Hindlimb muscle (tissue), 1 donor: ENCODE measurements around the gene SUFU. TPM values are rescaled to one million over a fixed set of nuclear protein-coding genes. Genes with fewer than 3 reads are reported as not detected.
A peak's percentile ranks its signal among the peaks of the same experiment; 100 is the strongest.

Experiments used
- DNase-seq: peaks from one replicate; pipeline ENCODE4 v3.0.0-alpha.2; 2013
- polyA plus RNA-seq: library from polyadenylated mRNA; unstranded; fragments of 120-200 nt; gene quantifications from one replicate; pipeline ENCODE4 v1.2.1, GENCODE V29; 2013; ENCODE audit not compliant: insufficient read length

SUFU gene
- polyA plus RNA-seq, 1 donor: 16.4 TPM

DNA sequence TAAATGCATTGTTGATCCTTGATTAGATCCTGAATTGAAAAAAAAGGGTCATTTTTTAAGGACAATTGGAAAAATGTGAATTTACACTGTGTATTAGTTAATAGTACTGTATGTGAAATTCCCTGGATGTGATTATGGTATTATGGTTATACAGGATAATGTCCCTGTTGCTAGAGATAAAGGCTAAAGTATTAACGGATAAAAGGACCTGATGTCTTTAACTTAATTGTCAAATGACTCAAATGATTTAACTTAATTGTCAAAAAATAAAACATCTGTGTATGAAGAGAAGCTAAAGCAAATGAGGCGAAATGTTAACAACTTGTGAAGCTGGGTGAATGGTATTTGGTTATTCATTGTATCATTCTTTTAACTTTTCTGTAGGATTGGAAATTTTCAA, 48.8 kb downstream of the SUFU start:
- no peak for DNase-seq

DNA sequence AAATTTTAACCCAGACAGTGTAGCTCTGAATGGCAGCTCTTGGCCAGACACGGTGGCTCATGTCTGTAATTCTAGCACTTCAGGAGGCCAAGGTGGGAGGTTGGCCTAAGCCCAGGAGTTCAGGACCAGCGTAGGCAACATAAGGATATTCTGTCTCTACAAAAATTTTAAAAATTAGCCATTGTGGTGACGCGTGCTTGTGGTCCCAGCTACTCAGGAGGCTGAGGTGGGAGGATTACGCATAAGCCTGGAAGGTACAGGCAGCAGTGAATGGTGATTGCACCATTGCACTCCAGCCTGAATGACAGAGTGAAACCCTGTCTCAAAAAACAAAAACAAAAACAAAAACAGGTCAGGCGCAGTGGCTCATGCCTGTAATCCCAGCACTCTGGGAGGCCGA, 50.0 kb downstream of the SUFU start:
- no peak for DNase-seq

DNA sequence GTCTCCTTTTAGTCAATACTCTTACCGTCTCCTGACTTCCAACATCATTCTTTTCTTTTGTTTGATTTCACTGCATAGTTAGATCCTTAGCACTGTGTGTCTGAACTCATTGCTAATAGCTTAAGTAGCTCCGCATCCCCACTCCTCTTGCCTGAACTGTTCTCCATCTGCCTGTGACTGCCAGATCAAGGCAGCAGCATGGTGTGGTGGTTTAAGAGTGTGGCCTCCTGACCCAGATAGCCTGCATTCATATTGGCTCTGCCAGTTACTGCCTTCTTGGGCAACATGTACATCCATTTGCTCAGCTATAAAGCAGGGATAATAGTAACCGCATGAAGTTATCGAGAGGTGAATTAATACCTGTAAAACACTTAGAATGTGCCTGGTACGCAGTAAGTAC, 50.8 kb downstream of the SUFU start:
- no peak for DNase-seq

DNA sequence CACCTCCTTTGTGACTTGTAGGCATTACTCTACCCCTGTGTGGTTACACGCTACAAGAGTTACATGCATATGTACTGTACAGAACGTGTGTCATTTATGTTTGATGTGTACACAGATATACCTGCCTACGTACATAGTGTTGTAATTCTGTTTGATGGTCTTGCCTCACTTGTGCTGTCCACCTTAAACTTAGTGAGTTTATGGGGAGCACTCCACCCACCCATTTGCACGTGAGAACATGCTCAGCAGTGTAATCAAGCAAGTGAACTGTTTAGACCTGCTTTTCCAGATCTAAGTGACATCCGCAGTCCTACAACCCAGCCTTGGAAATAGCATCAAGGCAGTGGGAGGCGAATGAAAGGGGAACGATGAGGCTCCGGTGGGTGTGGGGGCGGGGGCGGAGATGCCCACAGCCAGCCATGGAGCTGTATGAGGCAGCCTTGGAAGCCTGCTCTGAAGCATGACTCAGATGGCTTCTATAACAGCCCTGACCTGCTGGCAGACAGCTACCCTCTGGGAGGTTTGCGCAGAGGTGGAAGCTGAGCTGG, 52.1 kb downstream of the SUFU start:
- DNase-seq: no peak

DNA sequence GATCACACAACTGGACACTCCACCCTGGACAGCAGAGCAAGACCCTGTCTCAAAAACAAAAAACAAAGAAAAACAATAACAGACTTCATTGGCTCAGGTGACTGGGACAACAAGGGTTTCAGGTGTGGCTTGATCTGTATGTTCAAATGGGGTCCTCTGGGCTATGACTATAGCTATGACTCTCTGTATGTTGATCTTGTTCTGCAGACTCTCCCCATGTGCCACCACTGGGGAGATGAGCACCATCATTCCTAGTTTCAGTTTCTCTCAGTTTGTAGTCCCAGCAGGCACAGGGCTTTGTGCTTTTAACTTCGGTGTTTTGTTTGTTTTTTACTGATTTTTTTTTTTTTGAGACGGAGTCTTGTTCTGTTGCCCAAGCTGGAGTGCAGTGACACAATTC, 53.8 kb downstream of the SUFU start:
- DNase-seq: no peak

DNA sequence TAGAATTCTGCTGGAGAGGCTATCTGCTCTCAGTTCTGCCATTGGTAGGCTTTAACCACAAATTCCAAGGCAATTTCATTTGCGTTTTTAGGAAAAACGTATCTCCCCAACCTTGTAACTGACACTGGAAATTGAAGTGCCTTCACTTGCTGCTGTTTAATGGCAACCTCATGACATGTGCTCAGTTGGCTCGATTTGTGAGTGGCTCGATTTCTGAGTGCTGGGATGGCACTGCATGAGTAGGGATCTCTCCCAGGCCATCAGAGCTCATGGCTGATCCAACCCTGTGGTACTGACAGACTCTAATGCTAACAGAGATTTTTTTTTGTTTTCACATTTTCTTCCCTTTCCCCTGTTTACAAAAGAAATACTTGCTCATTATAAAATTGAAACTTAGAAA, 56.0 kb downstream of the SUFU start:
- no peak for DNase-seq

DNA sequence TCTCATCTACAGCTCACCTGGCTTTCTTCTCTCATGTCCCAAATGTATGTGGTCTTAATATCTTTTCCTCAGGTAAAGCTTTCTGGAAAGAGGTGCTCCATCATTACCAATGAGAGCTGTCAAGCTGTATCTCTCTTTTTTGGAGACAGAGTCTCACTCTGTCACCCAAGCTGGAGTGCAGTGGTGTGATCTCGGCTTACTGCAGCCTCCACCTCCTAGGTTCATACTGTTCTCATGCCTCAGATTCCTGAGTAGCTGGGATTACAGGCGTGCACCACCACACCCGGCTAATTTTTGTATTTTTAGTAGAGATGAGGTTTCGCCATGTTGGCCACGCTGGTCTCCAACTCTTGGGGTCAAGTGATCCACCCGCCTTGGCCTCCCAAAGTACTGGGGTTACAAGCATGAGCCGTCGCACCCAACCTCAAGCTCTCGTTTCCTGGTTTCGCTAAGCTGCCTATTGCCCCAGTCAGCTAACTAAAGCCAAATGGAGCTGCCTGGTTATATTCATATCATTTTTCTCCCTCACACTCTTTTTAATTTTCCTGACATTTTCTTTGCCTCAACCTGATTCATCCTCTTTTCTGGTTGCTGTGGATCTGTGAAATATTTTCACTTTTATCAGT, 60.5 kb downstream of the SUFU start:
- DNase-seq: no peak

DNA sequence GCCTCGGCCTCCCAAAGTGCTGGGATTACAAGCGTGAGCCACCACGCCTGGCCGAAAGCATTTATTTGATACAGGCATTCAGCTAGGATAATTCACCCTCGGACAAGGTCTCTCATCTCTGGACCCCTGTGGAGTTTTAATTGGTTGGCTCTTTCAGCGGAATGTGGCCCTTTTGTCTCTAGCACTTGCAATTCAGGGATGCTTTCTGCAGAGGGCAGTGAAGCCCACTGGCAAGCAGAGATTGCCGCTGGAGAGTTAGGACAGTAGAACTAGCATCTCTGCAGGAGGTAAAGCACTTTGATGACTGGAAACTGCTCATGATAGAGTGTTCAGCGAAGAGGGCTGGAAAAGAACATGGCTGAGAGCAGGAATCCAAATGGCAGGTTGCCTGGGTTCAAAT, 62.0 kb downstream of the SUFU start:
- DNase-seq: no peak

DNA sequence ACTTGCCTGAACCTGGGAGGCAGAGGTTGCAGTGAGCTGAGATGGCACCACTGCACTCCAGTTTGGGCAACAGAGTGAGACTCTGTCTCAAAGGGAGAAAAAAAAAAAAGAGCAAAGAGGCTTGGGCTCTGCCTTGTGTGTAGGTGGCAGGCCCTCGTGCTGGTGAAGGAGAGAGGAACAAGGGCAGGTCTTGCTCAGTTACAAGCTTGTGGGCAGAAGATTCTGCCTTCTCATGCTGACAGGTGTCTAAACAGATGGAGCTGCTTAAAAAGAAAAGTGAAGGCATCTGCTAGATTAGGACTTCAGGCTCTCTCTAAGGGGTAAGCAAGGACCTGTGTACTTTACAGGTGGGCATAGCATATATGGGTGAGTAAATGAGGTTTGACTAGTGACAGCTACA, 75.0 kb downstream of the SUFU start:
- no peak for DNase-seq

DNA sequence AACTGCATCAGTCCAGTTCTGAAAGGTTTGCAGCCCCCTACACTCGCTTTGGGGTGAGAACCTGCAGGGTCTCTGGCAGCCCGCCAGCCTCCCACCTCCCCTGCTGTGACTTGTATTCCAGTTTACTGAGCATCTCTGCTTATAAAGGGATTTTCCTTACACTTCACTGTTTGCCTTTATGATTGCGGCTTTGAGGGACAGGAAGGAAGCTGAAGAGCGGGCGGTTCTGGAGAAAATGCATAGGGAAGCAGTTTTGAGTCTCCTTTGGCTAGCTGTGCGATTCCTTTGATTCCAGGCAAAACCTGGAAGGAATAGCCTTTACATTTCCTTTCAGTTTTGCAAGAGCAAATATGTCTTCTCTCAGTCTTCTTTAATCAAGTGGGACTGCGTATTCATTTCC, 75.6 kb downstream of the SUFU start:
- peak; percentile 58 for DNase-seq

DNA sequence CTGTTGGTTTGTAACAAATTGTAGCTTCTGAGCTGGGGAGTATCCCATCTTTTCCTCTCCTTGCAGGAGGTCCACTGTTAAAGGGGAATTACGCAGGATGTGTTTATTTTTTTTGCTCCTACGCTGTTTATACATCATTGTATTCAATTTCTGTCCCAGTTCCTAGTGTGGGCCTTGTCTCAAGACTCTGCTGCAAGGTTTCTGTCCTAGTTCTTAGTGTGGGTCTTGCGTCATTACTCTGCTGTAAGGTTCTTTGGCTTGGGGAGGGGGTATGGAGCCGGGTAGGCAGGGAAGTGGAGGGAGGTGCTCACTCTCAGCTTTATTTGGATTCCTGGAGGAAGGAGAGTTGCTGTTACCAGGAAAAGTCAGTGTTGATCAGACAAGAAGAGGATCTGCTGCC, 76.5 kb downstream of the SUFU start:
- no peak for DNase-seq

DNA sequence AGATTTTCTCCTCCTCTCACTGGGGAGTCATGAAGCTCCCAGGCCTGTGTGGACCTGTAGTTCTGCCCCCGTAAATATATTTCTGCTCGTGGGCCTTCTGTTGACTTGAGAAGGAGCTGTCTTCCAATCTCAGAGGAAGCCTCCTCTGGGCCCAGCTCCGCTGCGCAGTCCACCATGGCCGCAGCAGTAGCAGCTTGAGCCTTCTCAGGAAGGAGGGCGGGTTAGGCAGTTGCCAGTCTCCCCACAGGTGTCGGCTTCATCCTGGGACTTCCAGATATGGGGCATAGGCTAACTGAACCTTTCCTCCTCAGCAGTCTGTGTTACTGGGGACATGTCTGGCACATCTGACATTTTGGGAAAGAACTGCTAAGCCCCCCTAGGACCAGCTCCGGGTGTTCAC, 77.6 kb downstream of the SUFU start:
- no peak for DNase-seq

DNA sequence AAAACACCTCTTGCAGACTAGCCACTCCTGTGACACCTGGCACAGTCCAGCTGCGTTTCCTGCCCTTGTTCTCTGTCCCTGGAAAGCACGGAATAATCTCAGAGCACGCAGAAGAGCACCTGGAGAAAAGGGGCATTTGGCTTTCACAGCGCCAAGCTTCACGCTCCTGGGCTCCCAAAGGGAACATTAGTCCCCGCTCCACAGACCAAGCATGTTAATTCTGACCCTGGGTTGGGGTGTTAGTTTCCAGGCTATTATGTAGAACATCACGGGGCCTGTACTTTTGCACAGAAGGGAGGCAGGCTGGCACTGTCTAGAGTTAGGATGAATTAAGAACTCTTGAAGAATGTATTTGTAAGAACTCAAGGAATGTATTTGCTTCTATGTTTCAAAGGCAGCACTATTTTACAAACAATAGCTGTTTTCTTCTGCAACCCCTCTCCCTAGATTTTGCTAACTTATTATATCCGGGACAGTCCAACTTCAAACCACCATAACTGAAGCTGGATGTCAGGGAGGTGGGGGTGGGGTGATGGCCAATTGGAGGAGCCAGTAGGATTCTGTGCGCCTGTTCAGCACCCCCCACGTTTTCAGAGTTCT, 78.3 kb downstream of the SUFU start:
- DNase-seq: no peak

DNA sequence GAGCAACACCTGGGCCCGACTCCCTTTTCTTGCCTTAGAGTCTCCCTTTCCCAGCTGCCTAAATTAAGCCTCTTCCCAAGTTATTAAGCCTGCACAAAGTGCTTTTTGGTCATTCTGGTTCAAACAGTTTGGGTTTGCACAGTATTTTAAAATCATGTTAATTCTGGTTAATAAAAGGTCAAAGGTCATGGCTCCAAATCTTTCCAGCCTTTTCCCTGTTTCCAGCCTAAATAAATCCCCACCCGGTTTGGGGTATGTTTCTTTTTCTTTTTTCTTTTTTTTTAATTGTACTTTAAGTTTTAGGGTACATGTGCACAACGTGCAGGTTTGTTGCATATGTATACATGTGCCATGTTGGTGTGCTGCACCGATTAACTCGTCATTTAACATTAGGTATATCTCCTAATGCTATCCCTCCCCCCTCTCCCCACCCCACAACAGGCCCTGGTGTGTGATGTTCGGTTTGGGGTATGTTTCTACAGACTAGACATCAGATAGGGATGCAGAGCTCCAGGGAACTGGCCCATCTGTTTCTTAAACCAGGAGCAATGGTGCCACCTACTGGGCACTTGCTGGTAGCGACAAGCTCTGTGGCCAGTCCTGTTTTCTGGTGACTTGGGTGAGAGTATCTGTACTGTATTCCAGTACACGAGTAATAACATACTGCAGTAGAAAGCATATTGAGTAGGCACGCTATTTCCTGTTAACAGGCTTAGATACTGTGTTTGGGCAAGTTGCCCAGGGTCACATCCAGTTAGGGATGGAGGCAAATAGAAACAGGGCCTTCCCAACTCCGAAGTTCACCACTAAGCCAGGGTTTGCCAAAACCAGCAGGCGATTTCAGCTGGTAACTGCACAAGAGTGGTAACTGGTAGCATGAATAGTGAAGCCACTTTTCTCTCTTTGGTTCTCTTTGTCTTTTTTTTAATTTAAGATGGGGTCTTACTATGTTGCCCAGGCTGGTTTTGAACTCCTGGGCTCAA, 80.0 kb downstream of the SUFU start:
- peak; percentile 88 for DNase-seq

DNA sequence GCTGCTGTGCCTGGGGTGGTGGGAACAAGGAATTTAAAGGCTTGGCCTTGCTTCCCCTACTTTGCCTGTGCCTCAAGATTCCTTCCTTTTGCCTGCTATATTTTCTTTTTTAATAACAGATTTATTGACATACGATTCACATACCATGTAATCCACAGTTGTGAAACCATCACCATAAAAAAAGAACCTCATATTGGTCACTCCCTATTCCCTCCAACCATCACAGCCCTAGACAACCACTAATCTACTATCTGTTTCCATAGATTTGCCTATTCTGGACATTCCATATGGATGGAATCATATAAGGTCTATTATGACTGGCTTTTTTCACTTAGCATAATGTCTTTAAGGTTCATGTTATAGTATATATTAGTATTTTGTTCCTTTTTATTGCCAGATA, 81.3 kb downstream of the SUFU start:
- DNase-seq: no peak

DNA sequence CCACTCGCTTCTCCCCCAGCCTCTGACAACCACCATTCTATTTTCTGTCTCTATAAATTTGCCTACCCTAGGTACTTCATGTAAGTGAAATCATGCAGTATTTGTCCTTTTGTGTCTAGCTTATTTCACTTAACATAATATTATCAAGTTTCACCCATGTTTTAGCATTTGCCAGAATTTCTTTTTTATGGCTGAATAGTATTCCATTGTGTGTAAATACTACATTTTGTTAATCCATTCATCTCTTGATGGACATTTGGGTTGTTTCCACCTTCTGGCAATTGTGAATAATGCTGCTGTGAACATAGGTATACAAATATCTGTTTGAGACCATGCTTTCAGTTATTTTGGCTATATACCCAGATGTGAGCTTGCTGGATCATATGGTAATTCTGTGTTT, 83.1 kb downstream of the SUFU start:
- no peak for DNase-seq

DNA sequence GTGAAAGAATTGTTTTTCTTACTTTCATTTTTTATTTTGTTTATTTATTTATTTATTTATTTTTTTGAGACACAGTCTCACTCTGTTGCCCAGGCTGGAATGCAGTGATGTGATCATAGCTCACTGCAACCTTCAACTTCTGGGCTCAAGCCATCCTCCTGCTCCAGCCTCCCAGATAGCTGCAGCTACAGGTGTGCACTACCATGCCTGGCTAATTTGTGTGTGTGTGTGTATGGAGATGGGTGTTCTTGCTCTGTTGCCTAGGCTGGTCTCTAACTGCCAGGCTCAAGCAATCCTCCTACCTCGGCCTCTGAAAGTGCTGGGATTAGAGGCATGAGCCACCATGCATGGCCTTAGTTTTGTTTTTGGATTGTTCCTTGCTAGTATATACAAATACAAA, 85.1 kb downstream of the SUFU start:
- DNase-seq: no peak

DNA sequence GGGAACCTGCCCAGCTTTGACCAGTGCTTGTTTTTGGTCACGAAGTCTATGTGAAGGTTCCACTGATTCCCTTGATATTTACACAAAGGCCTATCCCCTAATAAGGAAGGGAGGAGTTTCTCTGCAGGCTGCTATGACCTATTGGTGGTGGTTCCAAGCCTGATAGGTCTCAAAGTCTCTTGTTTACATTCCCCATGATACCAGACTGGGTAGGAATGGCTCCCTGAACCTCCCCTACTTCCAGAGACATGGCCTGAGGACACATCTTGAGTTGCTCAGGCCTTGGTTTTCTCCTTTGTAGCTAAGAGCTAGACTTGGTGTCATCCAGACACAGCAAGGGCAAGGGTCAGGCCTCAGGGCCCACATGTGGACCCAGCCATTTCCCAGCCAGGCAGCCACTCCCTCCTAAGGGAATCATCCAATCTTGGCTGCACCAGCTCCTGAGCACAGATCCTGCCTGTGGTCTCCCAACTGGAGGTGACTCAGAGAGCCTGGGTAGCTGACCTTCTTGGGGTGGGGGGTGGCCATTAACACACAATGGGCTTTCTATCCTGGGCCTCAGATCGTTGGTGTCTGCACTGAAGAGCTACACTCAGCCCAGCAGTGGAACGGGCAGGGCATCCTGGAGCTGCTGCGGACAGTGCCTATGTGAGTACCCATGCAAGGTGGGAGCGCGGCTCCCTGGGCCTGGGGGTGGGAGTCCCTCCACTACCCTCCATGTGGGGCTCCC, 89.5 kb downstream of the SUFU start:
- DNase-seq: no peak

DNA sequence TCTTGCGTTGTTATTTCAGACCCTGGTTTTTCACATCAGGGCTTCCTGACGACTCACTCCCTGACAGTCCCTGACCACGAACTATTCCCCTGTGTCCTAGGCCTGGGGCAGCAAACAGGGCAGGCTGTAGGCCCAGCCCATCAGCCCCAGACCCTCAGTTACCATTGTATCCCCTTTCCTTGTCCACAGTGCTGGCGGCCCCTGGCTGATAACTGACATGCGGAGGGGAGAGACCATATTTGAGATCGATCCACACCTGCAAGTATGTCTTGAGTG, 90.0 kb downstream of the SUFU start:
- no peak for DNase-seq

DNA sequence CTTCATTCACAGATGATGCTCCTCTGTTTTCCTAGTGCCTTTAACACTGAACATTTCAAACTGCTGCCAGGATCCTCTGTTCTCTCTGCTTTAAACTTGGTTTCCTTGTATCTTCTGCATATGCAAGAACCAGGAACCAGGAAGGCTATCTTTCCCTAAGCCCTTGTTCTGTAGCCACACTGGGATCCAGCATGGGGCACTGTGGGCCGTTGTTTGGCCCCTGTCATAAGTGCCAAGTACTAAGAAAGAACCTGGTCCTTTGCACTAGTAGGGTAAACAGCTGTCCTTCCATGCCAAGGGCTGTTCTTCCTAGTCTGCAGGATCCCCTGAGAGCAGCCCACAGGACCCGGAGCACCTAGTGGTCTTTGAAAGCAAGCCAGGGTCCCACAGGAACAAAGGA, 91.5 kb downstream of the SUFU start:
- DNase-seq: no peak

DNA sequence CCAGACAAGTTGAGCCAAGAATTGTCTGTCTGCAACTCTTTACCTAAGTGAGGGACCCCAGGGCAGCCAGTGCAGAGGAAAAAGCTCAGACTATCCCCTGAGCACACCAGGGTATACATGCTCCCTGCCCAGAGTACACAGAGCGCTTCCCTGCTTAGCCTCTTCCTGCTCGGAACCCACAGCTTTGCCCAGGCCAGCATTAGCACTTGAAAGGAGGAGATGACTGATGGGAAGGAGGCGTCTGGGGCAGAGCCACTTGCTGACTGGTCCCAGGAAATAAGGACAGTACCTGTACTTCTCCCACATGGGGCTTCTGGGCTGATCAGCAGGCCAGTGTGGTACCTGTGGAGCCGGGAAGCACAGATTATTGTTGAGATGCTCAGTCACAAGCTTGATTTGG, 92.1 kb downstream of the SUFU start:
- DNase-seq: no peak

DNA sequence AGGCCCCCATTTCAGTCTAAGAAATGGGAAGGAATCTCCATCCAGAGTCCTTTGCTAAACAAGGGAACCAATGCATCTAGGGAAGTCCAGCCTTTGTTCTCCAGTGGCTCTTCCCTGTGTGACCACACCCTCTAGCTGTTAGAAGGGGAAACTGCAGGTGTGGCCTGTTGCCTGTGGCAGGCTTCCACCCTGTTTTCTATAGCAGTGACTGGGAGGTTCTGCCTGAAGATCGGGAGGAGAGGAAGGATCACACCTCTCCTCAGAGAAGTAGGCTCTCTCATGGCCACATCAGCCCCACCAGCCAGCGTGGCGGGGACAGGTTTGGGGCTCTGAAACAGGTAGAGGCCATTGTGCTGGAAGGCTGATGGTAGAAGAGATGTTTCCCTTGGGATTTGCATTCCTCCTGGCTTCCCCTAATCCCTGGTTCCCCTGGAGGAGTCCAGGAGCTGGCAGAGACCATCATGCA, 92.8 kb downstream of the SUFU start:
- no peak for DNase-seq
